ENCODE data around the gene CDC42BPB. TPM values are rescaled to one million over a fixed set of nuclear protein-coding genes. Genes with fewer than 3 reads are reported as not detected.

CDC42BPB gene
- total and polyA plus RNA-seq, 12 donors = 29.6 to 83.6 (median 69.3) TPM

- intact Hi-C loops (cut with DNase I) = loop anchor here in 2 of 10 donors (10.0 kb wide), 1 partner anchor 223 kb away; no protein-coding TSS in a partner anchor
- Histone ChIP-seq H3K36me3 (no peaks in the 10 kb centered on the region), H3K27ac (peak overlapping the region in 2 of 10 donors; percentile 36 to 43), H3K4me1 (peaks cover 5 to 51% (median 35%) of the 10 kb centered on the region in 9 donors), H3K27me3 (peaks cover 0 to 8% (median 0%) of the 10 kb centered on the region in 7 donors), H3K4me3 (no peak overlapping the region), H3K9me3 (no peaks in the 10 kb centered on the region)
- ATAC-seq (peak in 1 of 8 donors; percentile 15), DNase-seq (no peak)
- no peak for TF ChIP-seq CTCF (IDR thresholded peaks at IDR 0.05)
- WGBS, 2 donors = 78 to 82% methylated on average over 32 of the region's 32 CpGs
These were observed 14.3 kb upstream of the CDC42BPB start for GRCh38 chr14:103071544-103072251.

- H3K4me1 ChIP-seq = peaks cover 5 to 56% (median 38%) of the 10 kb centered on the region in 9 donors
- peaks cover 0 to 8% (median 0%) of the 10 kb centered on the region in 7 donors for H3K27me3 ChIP-seq
- H3K4me3 ChIP-seq = no peak overlapping the region
- H3K36me3 ChIP-seq = no peaks in the 10 kb centered on the region
- H3K9me3 ChIP-seq = no peaks in the 10 kb centered on the region
- DNase-seq (no peak), ATAC-seq (no peak)
- intact Hi-C loops (cut with DNase I) = loop anchor here in 2 of 10 donors (10.0 kb wide), 1 partner anchor 224 kb away; no protein-coding TSS in a partner anchor
- no peak for TF ChIP-seq CTCF (IDR thresholded peaks at IDR 0.05)
- 80 to 81% methylated on average over 21 of the region's 21 CpGs for WGBS, 2 donors
- H3K27ac ChIP-seq = peak overlapping the region in 2 of 10 donors; percentile 36 to 43
These were observed 13.7 kb upstream of the CDC42BPB start for GRCh38 chr14:103070971-103071542.

GRCh38 chr14:103070263-103070885 lies 13.0 kb upstream of the CDC42BPB start:
- Histone ChIP-seq H3K27me3 (peaks cover 0 to 7% (median 0%) of the 10 kb centered on the region in 7 donors), H3K9me3 (no peaks in the 10 kb centered on the region), H3K27ac (no peak overlapping the region), H3K4me3 (no peak overlapping the region), H3K36me3 (no peaks in the 10 kb centered on the region), H3K4me1 (peaks cover 5 to 57% (median 37%) of the 10 kb centered on the region in 9 donors)
- DNase-seq (no peak), ATAC-seq (no peak)
- no peak for TF ChIP-seq CTCF (IDR thresholded peaks at IDR 0.05)
- intact Hi-C loops (cut with DNase I) = loop anchor here in 2 of 10 donors (10.0 kb wide), 1 partner anchor 224 kb away; no protein-coding TSS in a partner anchor
- WGBS, 2 donors = 89 to 91% methylated on average over 8 of the region's 8 CpGs

GRCh38 chr14:103068351-103069073 lies 11.2 kb upstream of the CDC42BPB start:
- intact Hi-C loops (cut with DNase I) = no loop called here
- H3K27ac ChIP-seq = peak overlapping the region in 4 of 10 donors; percentile 33 to 74 (median 53)
- H3K9me3 ChIP-seq = no peaks in the 10 kb centered on the region
- DNase-seq (no peak), ATAC-seq (no peak)
- H3K4me1 ChIP-seq = peaks cover 3 to 39% (median 22%) of the 10 kb centered on the region in 9 donors
- 74 to 76% methylated on average over 21 to 22 of the region's 22 CpGs for WGBS, 2 donors
- no peaks in the 10 kb centered on the region for H3K36me3 ChIP-seq
- TF ChIP-seq CTCF (IDR thresholded peaks at IDR 0.05) = no peak
- no peaks in the 10 kb centered on the region for H3K27me3 ChIP-seq
- H3K4me3 ChIP-seq = no peak overlapping the region
